NCI-H1694 treated with DMSO at 0.1 percent for 48 hours (cell line): ENCODE measurements around the gene TRIM49C.
"Not testable (repeated sequence)": the region's sequence is repeated elsewhere in the genome, so short reads cannot be mapped to it uniquely, and the experiment has no call there.

ENCODE experiments used
- DNase-seq: peaks from one replicate; lab custom pipeline; 2025; lab: John Stamatoyannopoulos, UW

Gene TRIM49C

GRCh38 chr11:90030806-90031205 lies at the start of gene TRIM49C:
Gene TRIM49C, plus strand, starts transcription at chr11:90031106. Its CDS starts 4,106 bp downstream, at chr11:90035212.
- DNase-seq: not testable (repeated sequence)

GRCh38 chr11:90024184-90024583 lies 6.7 kb upstream of the TRIM49C start:
- DNase-seq: not testable (repeated sequence)

GRCh38 chr11:90051591-90052209 lies 20.8 kb downstream of the TRIM49C start:
- DNase-seq: not testable (repeated sequence)

GRCh38 chr11:90052311-90052710 lies 21.4 kb downstream of the TRIM49C start:
- not testable (repeated sequence) for DNase-seq

GRCh38 chr11:90053545-90053944 lies 22.6 kb downstream of the TRIM49C start:
- DNase-seq: not testable (repeated sequence)

GRCh38 chr11:90085650-90086049 lies 54.7 kb downstream of the TRIM49C start, which contains the start of gene UBTFL1:
Gene UBTFL1, plus strand, starts transcription at chr11:90085950. Its CDS starts 0 bp downstream, at chr11:90085950.
- not testable (repeated sequence) for DNase-seq

- DNase-seq: not testable (repeated sequence)
Observed at GRCh38 chr11:90088731-90089130, 57.8 kb downstream of the TRIM49C start.
